GM12878 (cell line): ENCODE measurements around the gene POLN. TPM values are rescaled to one million over a fixed set of nuclear protein-coding genes. Genes with fewer than 3 reads are reported as not detected.

Source experiments
- BMI1 ChIP-seq: fragments of 450-650 bp; IDR thresholded peaks from 2 replicates; pipeline ENCODE4 v1.6.1; 2016; ENCODE audit warnings: mild to moderate bottlenecking, moderate library complexity, borderline replicate concordance
- BRCA1 ChIP-seq: IDR thresholded peaks from 2 replicates; pipeline ENCODE4 v1.6.1; 2011; ENCODE audit warnings: low read depth, low read length, improper control_type of control experiment
- CHD2 ChIP-seq: IDR thresholded peaks from 2 replicates; pipeline ENCODE4 v1.6.1; 2011; ENCODE audit warnings: low read depth, low read length, improper control_type of control experiment, borderline replicate concordance
- CREM ChIP-seq: IDR thresholded peaks from 2 replicates; pipeline ENCODE4 v1.6.1; 2014; ENCODE audit warnings: antibody characterized with exemption, low read depth
- EGR1 ChIP-seq, 2 experiments: IDR thresholded peaks; 1 replicate in 1 of 2; 2 replicates in 1 of 2; pipeline ENCODE4 v1.6.1; 2011 to 2012; ENCODE audit warnings: low read depth in 2 of 2, low read length in 2 of 2, borderline replicate concordance in 1 of 2, mild to moderate bottlenecking in 1 of 2, moderate library complexity in 1 of 2
- FOXK2 ChIP-seq: fragments of 450-650 bp; IDR thresholded peaks from 2 replicates; pipeline ENCODE4 v1.6.1; 2017; ENCODE audit warnings: mild to moderate bottlenecking, moderate library complexity
- GATAD2B ChIP-seq: fragments of 450-650 bp; conservative IDR thresholded peaks from 2 replicates; pipeline ENCODE4 v1.6.1; 2017; ENCODE audit warnings: low read depth, mild to moderate bottlenecking, moderate library complexity
- IKZF1 ChIP-seq: fragments of 450-650 bp; conservative IDR thresholded peaks from 2 replicates; pipeline ENCODE4 v1.6.1; 2017; ENCODE audit warnings: antibody characterized with exemption, mild to moderate bottlenecking
- IRF4 ChIP-seq: IDR thresholded peaks from 2 replicates; pipeline ENCODE4 v1.6.1; 2011; ENCODE audit warnings: low read depth, low read length
- MYC ChIP-seq: IDR thresholded peaks from 2 replicates; pipeline ENCODE4 v1.6.1; 2011; ENCODE audit warnings: mild to moderate bottlenecking, low read length, moderate library complexity, inconsistent platforms; ENCODE audit not compliant: insufficient read depth, insufficient replicate concordance, insufficient read length, severe bottlenecking
- NR2C2 ChIP-seq: IDR thresholded peaks from 2 replicates; pipeline ENCODE4 v1.6.1; 2011; ENCODE audit warnings: borderline replicate concordance, low read depth; ENCODE audit not compliant: control insufficient read depth, insufficient read length
- POLR2A ChIP-seq: IDR thresholded peaks from 2 replicates; pipeline ENCODE4 v1.6.1; 2011; ENCODE audit warnings: low read depth, mild to moderate bottlenecking, low read length
- RAD51 ChIP-seq: fragments of 450-650 bp; IDR thresholded peaks from 2 replicates; pipeline ENCODE4 v1.6.1; 2016; ENCODE audit warnings: moderate library complexity, mild to moderate bottlenecking, inconsistent platforms
- RB1 ChIP-seq: fragments of 450-650 bp; formaldehyde crosslinking; IDR thresholded peaks from 2 replicates; pipeline ENCODE4 v1.6.1; 2017; ENCODE audit warnings: mild to moderate bottlenecking, borderline replicate concordance
- RELA ChIP-seq: fragments of 450-650 bp; IDR thresholded peaks from 2 replicates; pipeline ENCODE4 v1.8.0; 2014; ENCODE audit warnings: borderline replicate concordance; ENCODE audit not compliant: partially characterized antibody
- SMAD5 ChIP-seq: IDR thresholded peaks from 2 replicates; pipeline ENCODE4 v1.6.1; 2016; ENCODE audit warnings: antibody characterized with exemption, low read depth
- SMC3 ChIP-seq: IDR thresholded peaks from 2 replicates; pipeline ENCODE4 v1.6.1; 2011; ENCODE audit warnings: low read length, improper control_type of control experiment, borderline replicate concordance
- TCF12 ChIP-seq: IDR thresholded peaks from 2 replicates; pipeline ENCODE4 v1.6.1; 2011; ENCODE audit warnings: low read depth, mild to moderate bottlenecking, low read length
- polyA plus RNA-seq, 11 experiments: library from polyadenylated mRNA; depleted of rRNA in 4 of 11; unstranded in 6 of 11; stranded (reverse) in 5 of 11; fragments of >200 nt; fragmentation: Nextera tagmentation in 4 of 11; fragmentation: Illumina TruSeq in 1 of 11; extraction: Ambion mirVana in 4 of 11; extraction: Trizol in 1 of 11; gene quantifications; 1 replicate in 1 of 11; 2 replicates in 10 of 11; pipeline versions ENCODE4 v1.2.1 to v1.2.3, GENCODE V29; 2011 to 2016; ENCODE audit warnings: inconsistent platforms in 2 of 11, missing spikeins in 2 of 11, low read depth in 1 of 11
- total RNA-seq, 4 experiments: library from RNA; depleted of rRNA in 3 of 4; stranded (reverse); fragments of >200 nt in 3 of 4; fragmentation: Illumina TruSeq in 1 of 4; extraction: Trizol in 1 of 4; gene quantifications; 2 replicates each; pipeline versions ENCODE4 v1.2.1 to v1.2.3, GENCODE V29; 2013 to 2021
- TF ChIP-seq, protein P1 (sequence below): IDR thresholded peaks from 2 replicates; pipeline ENCODE4 v1.6.1; 2011; ENCODE audit warnings: mild to moderate bottlenecking, low read depth, low read length, moderate library complexity; ENCODE audit not compliant: insufficient replicate concordance
- TF ChIP-seq, protein P2 (sequence below): IDR thresholded peaks from 2 replicates; pipeline ENCODE4 v1.6.1; 2012; ENCODE audit warnings: improper control_type of control experiment, low read depth, low read length; ENCODE audit not compliant: insufficient replicate concordance
- TF ChIP-seq, protein P3 (sequence below): fragments of 450-650 bp; formaldehyde crosslinking; IDR thresholded peaks from 2 replicates; pipeline ENCODE4 v1.4.0; 2022; ENCODE audit warnings: mild to moderate bottlenecking, moderate library complexity

The POLN gene
- total and polyA plus RNA-seq, 10 of the 15 experiments (the other 5 are each of a cell fraction or from before 2014, with no cell fraction given), result 0.09 to 2.0 (median 0.95) TPM; not detected in 1

DNA sequence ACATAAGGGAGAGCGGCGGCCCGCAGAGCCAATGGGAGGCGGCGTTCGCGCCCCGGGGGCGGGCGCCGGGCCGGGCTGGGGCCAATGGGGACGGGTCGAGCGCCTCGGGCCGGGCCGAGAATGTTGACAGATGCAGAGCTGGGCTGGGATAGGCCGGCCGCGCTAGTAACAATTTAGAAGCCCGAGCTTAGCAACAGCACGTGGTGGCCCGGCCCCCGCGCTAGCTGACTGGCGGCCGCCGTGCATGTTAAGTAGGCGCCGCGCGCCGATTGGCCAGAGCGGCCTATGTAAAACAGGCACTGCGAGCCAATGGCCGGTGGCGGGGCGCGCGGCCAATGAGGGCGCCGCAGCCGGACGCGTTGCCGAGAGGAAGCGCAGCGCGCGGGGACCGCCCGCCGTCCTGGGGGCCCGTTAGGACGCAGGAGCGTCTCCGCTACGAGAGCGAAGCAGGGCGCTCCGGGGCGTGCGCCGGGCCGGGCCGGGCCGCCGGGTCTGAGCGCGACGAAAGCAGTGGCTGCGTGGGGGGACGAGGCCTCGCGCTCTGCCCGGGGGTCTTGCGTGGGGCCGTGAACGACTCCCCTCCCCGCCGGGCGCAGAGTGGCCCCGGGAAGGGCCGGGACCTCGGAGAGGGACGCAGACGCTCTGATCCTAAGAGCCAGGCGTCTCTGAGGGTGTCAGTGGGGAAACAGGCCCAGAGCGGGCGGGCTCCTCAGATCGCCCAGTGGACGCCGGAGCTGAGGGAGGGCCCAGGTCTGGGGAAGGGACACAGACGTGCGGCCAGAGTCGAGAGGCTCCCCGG, 20.4 kb upstream of the POLN start (continued):
- TF ChIP-seq SMAD5, result 0 out of 2 replicates have a peak, but pooled peaks have one; percentile 61
- TF ChIP-seq, protein P1, sequence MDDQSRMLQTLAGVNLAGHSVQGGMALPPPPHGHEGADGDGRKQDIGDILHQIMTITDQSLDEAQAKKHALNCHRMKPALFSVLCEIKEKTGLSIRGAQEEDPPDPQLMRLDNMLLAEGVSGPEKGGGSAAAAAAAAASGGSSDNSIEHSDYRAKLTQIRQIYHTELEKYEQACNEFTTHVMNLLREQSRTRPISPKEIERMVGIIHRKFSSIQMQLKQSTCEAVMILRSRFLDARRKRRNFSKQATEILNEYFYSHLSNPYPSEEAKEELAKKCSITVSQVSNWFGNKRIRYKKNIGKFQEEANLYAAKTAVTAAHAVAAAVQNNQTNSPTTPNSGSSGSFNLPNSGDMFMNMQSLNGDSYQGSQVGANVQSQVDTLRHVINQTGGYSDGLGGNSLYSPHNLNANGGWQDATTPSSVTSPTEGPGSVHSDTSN, result peak; percentile 98
- TF ChIP-seq, protein P2, sequence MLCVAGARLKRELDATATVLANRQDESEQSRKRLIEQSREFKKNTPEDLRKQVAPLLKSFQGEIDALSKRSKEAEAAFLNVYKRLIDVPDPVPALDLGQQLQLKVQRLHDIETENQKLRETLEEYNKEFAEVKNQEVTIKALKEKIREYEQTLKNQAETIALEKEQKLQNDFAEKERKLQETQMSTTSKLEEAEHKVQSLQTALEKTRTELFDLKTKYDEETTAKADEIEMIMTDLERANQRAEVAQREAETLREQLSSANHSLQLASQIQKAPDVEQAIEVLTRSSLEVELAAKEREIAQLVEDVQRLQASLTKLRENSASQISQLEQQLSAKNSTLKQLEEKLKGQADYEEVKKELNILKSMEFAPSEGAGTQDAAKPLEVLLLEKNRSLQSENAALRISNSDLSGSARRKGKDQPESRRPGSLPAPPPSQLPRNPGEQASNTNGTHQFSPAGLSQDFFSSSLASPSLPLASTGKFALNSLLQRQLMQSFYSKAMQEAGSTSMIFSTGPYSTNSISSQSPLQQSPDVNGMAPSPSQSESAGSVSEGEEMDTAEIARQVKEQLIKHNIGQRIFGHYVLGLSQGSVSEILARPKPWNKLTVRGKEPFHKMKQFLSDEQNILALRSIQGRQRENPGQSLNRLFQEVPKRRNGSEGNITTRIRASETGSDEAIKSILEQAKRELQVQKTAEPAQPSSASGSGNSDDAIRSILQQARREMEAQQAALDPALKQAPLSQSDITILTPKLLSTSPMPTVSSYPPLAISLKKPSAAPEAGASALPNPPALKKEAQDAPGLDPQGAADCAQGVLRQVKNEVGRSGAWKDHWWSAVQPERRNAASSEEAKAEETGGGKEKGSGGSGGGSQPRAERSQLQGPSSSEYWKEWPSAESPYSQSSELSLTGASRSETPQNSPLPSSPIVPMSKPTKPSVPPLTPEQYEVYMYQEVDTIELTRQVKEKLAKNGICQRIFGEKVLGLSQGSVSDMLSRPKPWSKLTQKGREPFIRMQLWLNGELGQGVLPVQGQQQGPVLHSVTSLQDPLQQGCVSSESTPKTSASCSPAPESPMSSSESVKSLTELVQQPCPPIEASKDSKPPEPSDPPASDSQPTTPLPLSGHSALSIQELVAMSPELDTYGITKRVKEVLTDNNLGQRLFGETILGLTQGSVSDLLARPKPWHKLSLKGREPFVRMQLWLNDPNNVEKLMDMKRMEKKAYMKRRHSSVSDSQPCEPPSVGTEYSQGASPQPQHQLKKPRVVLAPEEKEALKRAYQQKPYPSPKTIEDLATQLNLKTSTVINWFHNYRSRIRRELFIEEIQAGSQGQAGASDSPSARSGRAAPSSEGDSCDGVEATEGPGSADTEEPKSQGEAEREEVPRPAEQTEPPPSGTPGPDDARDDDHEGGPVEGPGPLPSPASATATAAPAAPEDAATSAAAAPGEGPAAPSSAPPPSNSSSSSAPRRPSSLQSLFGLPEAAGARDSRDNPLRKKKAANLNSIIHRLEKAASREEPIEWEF, result no peak
- TF ChIP-seq SMC3, result no peak
- TF ChIP-seq TCF12, result no peak
- peak; percentile 34; the same call in 1 of the 2 replicates for TF ChIP-seq RB1
- TF ChIP-seq RAD51, result no peak
- no peak; the same call in 1 of the 2 replicates for TF ChIP-seq CREM
- TF ChIP-seq EGR1 (IDR thresholded peaks at IDR 0.05; ENCODE audit: borderline replicate concordance in 1 of 2, low read depth in 2 of 2, low read length in 2 of 2), result no peak
- TF ChIP-seq NR2C2, result no peak
- TF ChIP-seq GATAD2B, result peak; percentile 84; the same call in 1 of the 2 replicates
- TF ChIP-seq BRCA1, result no peak
- no peak for TF ChIP-seq MYC
- TF ChIP-seq BMI1, result no peak
- peak; percentile 18 for TF ChIP-seq RELA
- TF ChIP-seq IRF4, result no peak
- peak; percentile 96 for TF ChIP-seq POLR2A
- peak; percentile 90 for TF ChIP-seq CHD2
- TF ChIP-seq FOXK2, result no peak
- peak; percentile 68 for TF ChIP-seq IKZF1
- TF ChIP-seq, protein P3, sequence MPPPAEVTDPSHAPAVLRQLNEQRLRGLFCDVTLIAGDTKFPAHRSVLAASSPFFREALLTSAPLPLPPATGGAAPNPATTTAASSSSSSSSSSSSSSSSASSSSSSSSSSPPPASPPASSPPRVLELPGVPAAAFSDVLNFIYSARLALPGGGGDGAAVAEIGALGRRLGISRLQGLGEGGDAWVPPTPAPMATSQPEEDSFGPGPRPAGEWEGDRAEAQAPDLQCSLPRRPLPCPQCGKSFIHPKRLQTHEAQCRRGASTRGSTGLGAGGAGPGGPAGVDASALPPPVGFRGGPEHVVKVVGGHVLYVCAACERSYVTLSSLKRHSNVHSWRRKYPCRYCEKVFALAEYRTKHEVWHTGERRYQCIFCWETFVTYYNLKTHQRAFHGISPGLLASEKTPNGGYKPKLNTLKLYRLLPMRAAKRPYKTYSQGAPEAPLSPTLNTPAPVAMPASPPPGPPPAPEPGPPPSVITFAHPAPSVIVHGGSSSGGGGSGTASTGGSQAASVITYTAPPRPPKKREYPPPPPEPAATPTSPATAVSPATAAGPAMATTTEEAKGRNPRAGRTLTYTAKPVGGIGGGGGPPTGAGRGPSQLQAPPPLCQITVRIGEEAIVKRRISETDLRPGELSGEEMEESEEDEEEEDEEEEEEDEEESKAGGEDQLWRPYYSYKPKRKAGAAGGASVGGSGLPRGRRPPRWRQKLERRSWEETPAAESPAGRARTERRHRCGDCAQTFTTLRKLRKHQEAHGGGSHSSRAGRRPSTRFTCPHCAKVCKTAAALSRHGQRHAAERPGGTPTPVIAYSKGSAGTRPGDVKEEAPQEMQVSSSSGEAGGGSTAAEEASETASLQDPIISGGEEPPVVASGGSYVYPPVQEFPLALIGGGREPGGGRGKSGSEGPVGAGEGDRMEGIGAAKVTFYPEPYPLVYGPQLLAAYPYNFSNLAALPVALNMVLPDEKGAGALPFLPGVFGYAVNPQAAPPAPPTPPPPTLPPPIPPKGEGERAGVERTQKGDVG (CRISPR knock-in tag), result no peak
